Panc1 (cell line): ENCODE measurements around the gene RNASEH2A. TPM values are rescaled to one million over a fixed set of nuclear protein-coding genes. Genes with fewer than 3 reads are reported as not detected.
"Not testable (repeated sequence)": the region's sequence is repeated elsewhere in the genome, so short reads cannot be mapped to it uniquely, and the experiment has no call there.

Experiments
- ATAC-seq: fragments of 200-7000 bp; cut with Tn5 transposase; 2 replicates; pipeline ENCODE4 v1.9.1; 2020; ENCODE audit warnings: mild to moderate bottlenecking, moderate library complexity
- BruUV-seq: library from RNA; stranded (reverse); fragments of 400-500 nt; replicated peaks from 2 replicates; lab custom pipeline; 2021; lab: Mats Ljungman, UMichigan
- CTCF ChIA-PET: fragments of 300-600 bp; sonication (Branson Sonifier 250); formaldehyde crosslinking; loops from one replicate; lab custom pipeline; 2022; ENCODE audit warnings: antibody characterized with exemption; lab: Charles Lee
- POLR2A ChIA-PET: fragments of 300-600 bp; sonication (Branson Sonifier 250); formaldehyde crosslinking; loops from one replicate; lab custom pipeline; 2022; ENCODE audit warnings: antibody characterized with exemption; lab: Charles Lee
- DNase-seq: peaks from one replicate; pipeline ENCODE4 v3.0.0-alpha.2; 2010; ENCODE audit warnings: low read depth, low spot score
- H3K27ac ChIP-seq: 2 replicates; pipeline ENCODE4 v1.5.1; 2011; ENCODE audit warnings: mild to moderate bottlenecking, low read length, inconsistent platforms
- H3K27me3 ChIP-seq: fragments of 200-500 bp; sonication (Bioruptor generic); 2 replicates; pipeline ENCODE4 v1.6.0; 2014; ENCODE audit warnings: low read length, inconsistent platforms; ENCODE audit not compliant: control insufficient read depth, insufficient read depth
- H3K36me3 ChIP-seq: fragments of 200-500 bp; sonication (Bioruptor generic); 2 replicates; pipeline ENCODE4 v1.5.1; 2014; ENCODE audit warnings: inconsistent platforms, mild to moderate bottlenecking, low read length, moderate library complexity; ENCODE audit not compliant: control insufficient read depth, insufficient read depth
- H3K4me1 ChIP-seq: 2 replicates; pipeline ENCODE4 v1.5.1; 2011; ENCODE audit warnings: inconsistent platforms, mild to moderate bottlenecking, low read length, moderate library complexity; ENCODE audit not compliant: control insufficient read depth, insufficient read depth
- H3K4me3 ChIP-seq, 2 experiments: 2 replicates each; pipeline ENCODE4 v1.5.1; 2011 to 2012; ENCODE audit warnings: low read depth in 2 of 2, low read length in 2 of 2, mild to moderate bottlenecking in 2 of 2, inconsistent platforms in 1 of 2, moderate library complexity in 1 of 2
- H3K9me3 ChIP-seq: fragments of 200-500 bp; sonication (Bioruptor generic); 2 replicates; pipeline ENCODE4 v1.5.1; 2014; ENCODE audit warnings: low read depth, mild to moderate bottlenecking, inconsistent platforms, low read length, moderate library complexity; ENCODE audit not compliant: control insufficient read depth, insufficient read depth
- POLR2AphosphoS5 ChIP-seq: IDR thresholded peaks from 2 replicates; pipeline ENCODE4 v1.6.1; 2012; ENCODE audit warnings: mild to moderate bottlenecking, low read depth, low read length, moderate library complexity
- SIN3A ChIP-seq: IDR thresholded peaks from 2 replicates; pipeline ENCODE4 v1.6.1; 2012; ENCODE audit warnings: low read depth, mild to moderate bottlenecking, low read length, moderate library complexity, borderline replicate concordance; ENCODE audit not compliant: insufficient read depth
- TCF7L2 ChIP-seq: IDR thresholded peaks from 2 replicates; pipeline ENCODE4 v1.6.1; 2011; ENCODE audit warnings: mild to moderate bottlenecking, low read depth, low read length, inconsistent platforms
- in situ Hi-C: cut with HindIII; loops from 2 replicates; pipeline ENCODE4 v1.10.0; 2016; ENCODE audit warnings: low sequenced_read_pairs, low pct_unique_long_range_greater_than_20kb
- intact Hi-C: fragments of 100-400 bp; cut with micrococcal nuclease; formaldehyde crosslinking; loops from one replicate; pipeline ENCODE4 v1.10.0; 2022; ENCODE audit not compliant: unreplicated experiment
- total RNA-seq: library from RNA; stranded (reverse); gene quantifications from one replicate; pipeline ENCODE4 v1.2.1, GENCODE V29; 2021; ENCODE audit not compliant: unreplicated experiment
- TF ChIP-seq, protein P1 (sequence below), 2 experiments: IDR thresholded peaks; 2 replicates each; pipeline ENCODE4 v1.6.1; 2011 to 2012; ENCODE audit warnings: low read depth in 2 of 2, control low read depth in 1 of 2, low read length in 1 of 2, mild to moderate bottlenecking in 1 of 2, moderate library complexity in 1 of 2; ENCODE audit not compliant: insufficient read depth in 1 of 2
- TF ChIP-seq, protein P2 (sequence below): fragments of 450-650 bp; IDR thresholded peaks from 2 replicates; pipeline ENCODE4 v1.5.1; 2017; ENCODE audit warnings: mild to moderate bottlenecking

The RNASEH2A gene
- total RNA-seq, 1 experiment from 2014 or later, result 44.9 TPM

DNA sequence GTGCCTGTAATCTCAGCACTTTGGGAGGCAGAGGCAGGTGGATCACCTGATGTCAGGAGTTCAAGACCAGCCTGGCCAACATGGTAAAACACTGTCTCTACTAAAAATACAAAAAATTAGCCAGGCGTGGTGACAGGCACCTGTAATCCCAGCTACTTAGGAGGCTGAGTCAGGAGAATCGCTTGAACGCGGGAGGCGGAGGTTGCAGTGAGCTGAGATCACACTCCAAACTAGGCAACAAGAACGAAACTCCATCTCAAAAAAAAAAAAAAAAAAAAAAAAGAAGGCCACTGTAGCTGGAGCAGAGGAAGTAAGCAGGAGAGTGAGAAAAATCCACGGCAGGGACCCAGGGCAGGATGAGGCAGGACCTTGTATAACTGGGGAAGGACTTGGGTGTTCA, 40.2 kb downstream of the RNASEH2A start:
- ATAC-seq, H3K9me3 ChIP-seq, intact Hi-C loops, BruUV-seq, POLR2A ChIA-PET, H3K4me3 ChIP-seq, H3K27ac ChIP-seq, H3K36me3 ChIP-seq, DNase-seq, in situ Hi-C loops, H3K4me1 ChIP-seq, H3K27me3 ChIP-seq: not testable (repeated sequence)
- CTCF ChIA-PET, result interaction anchor here (0.6 to 2.4 kb wide), 7 partner anchors 11 to 165 kb away, joined by 3 to 14 read pairs (median 4); partner anchors contain the start of gene DHPS

DNA sequence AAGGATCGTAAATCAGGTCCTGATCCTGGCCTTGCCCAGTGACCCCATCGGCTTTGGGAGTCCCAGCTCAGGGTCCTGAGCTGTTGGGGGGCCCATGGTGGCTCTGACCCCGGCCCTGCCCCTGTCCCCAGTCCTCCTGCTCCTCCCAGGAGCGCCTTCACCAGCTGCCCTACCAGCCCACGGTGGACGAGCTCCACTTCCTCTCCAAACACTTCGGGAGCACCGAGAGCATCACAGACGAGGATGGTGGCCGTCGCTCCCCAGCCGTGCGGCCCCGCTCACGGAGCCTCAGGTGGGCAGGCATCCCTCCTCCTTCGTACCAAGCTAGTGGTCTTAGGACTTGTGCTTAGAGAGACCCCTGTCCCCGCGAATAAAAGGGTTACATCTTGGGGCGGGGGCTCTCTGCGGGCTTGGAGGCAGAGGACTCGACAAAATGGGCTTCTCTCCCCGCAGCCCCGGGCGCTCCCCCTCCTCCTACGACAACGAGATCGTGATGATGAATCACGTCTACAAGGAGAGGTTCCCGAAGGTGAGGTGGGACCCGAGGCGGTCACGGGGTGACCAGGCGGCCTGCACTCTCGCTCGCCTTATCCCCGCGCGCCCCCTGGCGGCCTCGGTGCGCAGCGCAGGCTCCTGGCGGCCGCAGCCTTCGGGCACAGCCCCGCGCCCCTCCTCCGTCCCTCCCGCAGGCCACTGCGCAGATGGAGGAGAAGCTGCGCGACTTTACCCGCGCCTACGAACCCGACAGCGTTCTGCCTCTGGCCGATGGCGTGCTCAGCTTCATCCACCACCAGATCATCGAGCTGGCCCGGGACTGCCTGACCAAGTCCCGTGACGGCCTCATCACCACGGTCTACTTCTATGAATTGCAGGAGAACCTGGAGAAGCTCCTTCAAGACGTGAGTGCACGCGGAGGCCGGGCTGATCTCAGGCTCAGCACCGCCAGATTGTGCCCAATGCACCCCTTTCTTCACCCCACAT, 41.1 kb downstream of the RNASEH2A start:
- ATAC-seq (peak; percentile 96), DNase-seq (no peak)
- peak overlapping the region in 1 of 2 experiments; percentile 34; a peak in 2 of 4 replicates for H3K4me3 ChIP-seq
- H3K4me1 ChIP-seq, result no peaks in the 10 kb centered on the region
- no peaks in the 10 kb centered on the region for H3K36me3 ChIP-seq
- TF ChIP-seq POLR2AphosphoS5, result no peak
- TF ChIP-seq SIN3A, result no peak
- TF ChIP-seq TCF7L2, result no peak
- TF ChIP-seq, protein P1, sequence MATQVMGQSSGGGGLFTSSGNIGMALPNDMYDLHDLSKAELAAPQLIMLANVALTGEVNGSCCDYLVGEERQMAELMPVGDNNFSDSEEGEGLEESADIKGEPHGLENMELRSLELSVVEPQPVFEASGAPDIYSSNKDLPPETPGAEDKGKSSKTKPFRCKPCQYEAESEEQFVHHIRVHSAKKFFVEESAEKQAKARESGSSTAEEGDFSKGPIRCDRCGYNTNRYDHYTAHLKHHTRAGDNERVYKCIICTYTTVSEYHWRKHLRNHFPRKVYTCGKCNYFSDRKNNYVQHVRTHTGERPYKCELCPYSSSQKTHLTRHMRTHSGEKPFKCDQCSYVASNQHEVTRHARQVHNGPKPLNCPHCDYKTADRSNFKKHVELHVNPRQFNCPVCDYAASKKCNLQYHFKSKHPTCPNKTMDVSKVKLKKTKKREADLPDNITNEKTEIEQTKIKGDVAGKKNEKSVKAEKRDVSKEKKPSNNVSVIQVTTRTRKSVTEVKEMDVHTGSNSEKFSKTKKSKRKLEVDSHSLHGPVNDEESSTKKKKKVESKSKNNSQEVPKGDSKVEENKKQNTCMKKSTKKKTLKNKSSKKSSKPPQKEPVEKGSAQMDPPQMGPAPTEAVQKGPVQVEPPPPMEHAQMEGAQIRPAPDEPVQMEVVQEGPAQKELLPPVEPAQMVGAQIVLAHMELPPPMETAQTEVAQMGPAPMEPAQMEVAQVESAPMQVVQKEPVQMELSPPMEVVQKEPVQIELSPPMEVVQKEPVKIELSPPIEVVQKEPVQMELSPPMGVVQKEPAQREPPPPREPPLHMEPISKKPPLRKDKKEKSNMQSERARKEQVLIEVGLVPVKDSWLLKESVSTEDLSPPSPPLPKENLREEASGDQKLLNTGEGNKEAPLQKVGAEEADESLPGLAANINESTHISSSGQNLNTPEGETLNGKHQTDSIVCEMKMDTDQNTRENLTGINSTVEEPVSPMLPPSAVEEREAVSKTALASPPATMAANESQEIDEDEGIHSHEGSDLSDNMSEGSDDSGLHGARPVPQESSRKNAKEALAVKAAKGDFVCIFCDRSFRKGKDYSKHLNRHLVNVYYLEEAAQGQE (IDR thresholded peaks at IDR 0.05; ENCODE audit: insufficient read depth in 1 of 2, low read depth in 2 of 2, low read length in 1 of 2), result peak in 1 of 2 experiments; percentile 78; a peak in 2 of 4 replicates
- TF ChIP-seq, protein P2, sequence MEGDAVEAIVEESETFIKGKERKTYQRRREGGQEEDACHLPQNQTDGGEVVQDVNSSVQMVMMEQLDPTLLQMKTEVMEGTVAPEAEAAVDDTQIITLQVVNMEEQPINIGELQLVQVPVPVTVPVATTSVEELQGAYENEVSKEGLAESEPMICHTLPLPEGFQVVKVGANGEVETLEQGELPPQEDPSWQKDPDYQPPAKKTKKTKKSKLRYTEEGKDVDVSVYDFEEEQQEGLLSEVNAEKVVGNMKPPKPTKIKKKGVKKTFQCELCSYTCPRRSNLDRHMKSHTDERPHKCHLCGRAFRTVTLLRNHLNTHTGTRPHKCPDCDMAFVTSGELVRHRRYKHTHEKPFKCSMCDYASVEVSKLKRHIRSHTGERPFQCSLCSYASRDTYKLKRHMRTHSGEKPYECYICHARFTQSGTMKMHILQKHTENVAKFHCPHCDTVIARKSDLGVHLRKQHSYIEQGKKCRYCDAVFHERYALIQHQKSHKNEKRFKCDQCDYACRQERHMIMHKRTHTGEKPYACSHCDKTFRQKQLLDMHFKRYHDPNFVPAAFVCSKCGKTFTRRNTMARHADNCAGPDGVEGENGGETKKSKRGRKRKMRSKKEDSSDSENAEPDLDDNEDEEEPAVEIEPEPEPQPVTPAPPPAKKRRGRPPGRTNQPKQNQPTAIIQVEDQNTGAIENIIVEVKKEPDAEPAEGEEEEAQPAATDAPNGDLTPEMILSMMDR, result peak; percentile 97
- ChIA-PET POLR2A (interaction anchor here (0.5 kb wide), 1 partner anchor 76 kb away, joined by 3 read pairs; no protein-coding TSS in a partner anchor), CTCF (interaction anchor here (0.5 to 2.4 kb wide), 17 partner anchors 10 to 166 kb away, joined by 3 to 14 read pairs (median 4); partner anchors contain the start of genes DHPS and TRIR)
- in situ Hi-C loops (no loop called here), intact Hi-C loops (no loop called here)
- H3K27me3 ChIP-seq, result no peaks in the 10 kb centered on the region
- BruUV-seq, result no TSS peak
- H3K9me3 ChIP-seq, result no peaks in the 10 kb centered on the region
- no peak overlapping the region for H3K27ac ChIP-seq
